GM18526 (cell line): ENCODE measurements around the gene SPAST.

ENCODE experiments used
- POLR2A ChIP-seq: IDR thresholded peaks from 3 replicates; pipeline ENCODE4 v1.6.1; 2011; ENCODE audit not compliant: insufficient read length; ENCODE audit errors: extremely low read depth

The SPAST gene, protein sequence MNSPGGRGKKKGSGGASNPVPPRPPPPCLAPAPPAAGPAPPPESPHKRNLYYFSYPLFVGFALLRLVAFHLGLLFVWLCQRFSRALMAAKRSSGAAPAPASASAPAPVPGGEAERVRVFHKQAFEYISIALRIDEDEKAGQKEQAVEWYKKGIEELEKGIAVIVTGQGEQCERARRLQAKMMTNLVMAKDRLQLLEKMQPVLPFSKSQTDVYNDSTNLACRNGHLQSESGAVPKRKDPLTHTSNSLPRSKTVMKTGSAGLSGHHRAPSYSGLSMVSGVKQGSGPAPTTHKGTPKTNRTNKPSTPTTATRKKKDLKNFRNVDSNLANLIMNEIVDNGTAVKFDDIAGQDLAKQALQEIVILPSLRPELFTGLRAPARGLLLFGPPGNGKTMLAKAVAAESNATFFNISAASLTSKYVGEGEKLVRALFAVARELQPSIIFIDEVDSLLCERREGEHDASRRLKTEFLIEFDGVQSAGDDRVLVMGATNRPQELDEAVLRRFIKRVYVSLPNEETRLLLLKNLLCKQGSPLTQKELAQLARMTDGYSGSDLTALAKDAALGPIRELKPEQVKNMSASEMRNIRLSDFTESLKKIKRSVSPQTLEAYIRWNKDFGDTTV

DNA sequence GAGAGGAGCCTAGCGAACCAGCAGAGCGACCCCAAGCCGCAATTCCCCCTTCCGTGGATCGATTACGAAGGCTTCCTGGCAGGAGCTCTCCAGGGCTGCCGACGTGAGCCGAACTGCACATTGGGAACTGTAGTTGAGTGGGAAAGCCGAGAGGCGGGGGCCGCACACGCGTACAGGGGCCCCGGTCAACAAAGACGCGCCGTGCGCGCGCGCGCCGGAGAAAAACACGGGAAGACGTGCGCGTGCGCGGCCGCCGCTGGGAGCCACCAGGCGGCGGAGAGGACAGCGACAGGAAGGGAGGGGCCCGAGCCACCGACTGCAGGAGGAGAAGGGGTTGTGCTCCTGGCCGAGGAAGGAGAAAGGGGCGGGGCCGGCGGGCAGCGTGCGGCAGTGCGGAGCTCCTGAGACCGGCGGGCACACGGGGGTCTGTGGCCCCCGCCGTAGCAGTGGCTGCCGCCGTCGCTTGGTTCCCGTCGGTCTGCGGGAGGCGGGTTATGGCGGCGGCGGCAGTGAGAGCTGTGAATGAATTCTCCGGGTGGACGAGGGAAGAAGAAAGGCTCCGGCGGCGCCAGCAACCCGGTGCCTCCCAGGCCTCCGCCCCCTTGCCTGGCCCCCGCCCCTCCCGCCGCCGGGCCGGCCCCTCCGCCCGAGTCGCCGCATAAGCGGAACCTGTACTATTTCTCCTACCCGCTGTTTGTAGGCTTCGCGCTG lies at the start of gene SPAST:
Gene SPAST (plus strand): TSS at position 247 of the 711 bp plus-strand sequence. CDS start 276 bp downstream, at position 523.
- TF ChIP-seq POLR2A, result peak; percentile 62

DNA sequence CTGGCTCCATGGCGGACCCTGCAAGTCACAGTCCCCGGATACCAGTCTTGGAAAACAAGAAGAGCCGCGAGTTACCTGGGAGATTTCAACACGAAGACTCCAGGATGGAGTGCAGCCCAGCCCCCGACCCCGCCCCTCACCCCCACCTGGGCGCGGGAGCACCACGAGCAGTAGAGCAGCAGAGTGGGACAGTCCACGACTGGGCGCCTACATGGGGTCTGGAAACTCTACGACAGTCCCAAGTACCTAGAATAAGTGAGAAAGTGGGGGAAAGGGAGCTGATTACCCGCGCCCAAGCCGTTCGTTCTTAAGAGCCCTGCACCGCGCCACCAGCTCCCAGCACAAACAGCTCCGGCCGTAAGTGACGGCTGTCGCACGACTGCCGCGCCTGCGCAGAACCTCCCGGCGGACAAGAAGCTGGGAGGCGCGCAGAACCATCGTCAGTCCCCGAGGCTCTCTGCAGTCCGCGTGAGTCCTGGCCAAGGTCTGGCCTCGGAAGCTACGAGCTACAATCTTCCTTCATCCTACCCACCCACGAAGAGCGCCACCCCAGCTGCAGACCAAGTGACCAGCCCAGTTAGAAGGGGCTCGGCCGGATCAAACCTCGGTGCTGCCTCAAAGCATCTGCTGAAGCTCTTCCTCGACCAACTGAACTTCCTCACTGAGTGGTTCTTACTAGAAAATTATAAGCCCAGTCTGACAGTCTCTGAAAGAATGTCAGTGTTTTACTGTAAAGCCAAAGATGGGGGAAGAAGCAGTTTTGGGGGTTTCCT lies 23.7 kb upstream of the SPAST start, which contains the start of gene DPY30:
Gene DPY30 (minus strand): TSS at position 359 of the 773 bp plus-strand sequence. CDS start 349 bp downstream, at position 10.
- TF ChIP-seq POLR2A, result peak; percentile 99

DNA sequence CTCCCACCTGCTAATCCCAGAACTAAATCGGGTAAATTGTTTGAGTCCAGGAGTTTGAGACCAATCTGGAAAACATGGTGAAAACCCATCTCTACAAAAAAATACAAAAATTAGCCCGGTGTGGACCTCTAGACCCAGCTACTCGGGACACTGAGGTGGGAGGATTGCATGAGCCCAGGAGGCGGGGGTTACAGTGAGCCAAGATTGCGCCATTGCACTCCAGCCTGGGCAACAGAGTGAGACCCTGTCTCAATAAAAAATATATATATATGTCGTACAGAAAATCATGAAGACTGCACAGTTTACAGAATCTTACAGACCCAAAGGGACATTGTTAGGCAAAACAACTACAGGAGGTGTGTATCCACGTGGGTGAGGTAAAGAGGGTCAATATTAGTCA lies 19.8 kb upstream of the SPAST start:
- no peak for TF ChIP-seq POLR2A

DNA sequence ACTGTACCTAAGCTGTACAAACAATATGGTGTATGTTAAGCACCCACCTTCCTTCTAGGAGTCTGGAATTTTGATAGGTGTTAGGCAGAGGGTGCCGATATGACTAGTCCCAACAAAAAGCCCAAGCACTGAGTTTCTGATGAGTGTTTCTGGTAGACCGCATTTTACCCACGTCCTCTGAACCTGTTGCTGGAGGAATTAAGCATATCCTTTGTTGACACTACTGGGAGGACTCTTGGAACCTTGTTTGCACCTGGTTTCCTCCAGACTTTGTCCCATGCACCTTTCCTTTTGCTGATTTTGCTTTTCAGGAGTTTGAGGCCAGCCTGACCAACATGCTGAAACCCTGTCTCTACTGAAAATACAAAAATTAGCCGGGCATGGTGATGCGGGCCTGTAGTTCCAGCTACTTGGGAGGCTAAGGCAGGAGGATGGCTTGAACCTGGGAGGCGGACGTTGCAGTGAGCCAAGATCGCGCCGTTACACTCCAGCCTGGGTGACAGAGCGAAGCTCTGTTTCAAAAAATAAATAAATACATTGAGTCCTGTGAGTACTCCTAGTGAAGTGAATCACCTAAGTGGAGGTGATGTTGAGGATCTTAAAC lies 11.4 kb upstream of the SPAST start:
- TF ChIP-seq POLR2A, result no peak

DNA sequence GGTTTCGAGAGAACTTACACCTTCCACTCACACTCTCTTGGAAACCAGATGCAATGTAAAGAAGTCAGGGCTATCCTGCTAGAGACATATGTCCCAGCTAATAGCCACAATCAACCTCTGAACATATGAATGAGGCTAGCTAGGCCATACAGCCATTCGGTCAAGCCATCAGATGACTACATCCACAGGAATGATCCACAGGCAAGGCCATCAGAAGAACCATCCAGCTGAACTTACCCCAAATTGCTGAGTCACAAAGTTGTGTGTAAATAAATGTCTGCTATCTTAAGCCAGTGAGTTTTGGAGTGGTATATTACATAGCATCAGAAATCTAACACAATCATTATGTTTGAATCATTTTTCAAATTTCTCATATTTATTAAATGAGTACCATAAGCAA lies 5.2 kb upstream of the SPAST start:
- no peak for TF ChIP-seq POLR2A

DNA sequence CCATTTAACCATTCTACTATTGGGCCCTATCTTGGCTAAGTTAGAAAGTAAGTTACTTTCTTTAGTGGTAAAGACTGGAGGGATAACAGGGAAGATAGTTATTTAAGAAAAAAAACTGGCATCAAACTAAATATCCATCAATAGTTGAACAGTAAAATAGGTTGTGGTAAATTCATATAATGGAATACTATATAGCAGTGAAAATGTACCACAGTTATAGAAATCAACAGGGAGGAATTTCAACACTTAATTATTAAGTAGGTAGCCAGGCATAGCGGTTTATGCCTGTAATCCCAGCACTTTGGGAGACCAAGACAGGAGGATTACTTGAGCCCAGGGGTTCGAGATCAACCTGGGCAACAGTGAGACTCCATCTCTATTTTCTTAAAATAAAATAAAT lies 3.1 kb upstream of the SPAST start:
- TF ChIP-seq POLR2A, result no peak

DNA sequence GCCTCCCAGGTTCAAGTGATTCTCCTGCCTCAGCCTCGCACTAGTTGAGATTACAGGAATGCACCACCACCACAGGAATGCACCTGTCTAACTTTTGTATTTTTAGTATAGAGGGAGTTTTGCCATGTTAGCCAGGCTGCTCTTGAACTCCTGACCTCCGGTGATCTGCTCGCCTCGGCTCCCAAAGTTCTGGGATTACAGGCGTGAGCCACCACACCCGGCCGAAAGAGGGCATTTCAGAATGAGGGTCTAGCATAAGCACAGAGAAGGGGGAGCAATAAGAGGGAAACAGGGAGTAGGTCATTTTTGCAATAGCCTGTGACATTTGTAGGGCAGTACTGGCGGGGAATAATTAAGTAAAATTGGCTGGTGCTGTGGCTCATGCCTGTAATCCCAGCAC lies 1.9 kb upstream of the SPAST start:
- no peak for TF ChIP-seq POLR2A

DNA sequence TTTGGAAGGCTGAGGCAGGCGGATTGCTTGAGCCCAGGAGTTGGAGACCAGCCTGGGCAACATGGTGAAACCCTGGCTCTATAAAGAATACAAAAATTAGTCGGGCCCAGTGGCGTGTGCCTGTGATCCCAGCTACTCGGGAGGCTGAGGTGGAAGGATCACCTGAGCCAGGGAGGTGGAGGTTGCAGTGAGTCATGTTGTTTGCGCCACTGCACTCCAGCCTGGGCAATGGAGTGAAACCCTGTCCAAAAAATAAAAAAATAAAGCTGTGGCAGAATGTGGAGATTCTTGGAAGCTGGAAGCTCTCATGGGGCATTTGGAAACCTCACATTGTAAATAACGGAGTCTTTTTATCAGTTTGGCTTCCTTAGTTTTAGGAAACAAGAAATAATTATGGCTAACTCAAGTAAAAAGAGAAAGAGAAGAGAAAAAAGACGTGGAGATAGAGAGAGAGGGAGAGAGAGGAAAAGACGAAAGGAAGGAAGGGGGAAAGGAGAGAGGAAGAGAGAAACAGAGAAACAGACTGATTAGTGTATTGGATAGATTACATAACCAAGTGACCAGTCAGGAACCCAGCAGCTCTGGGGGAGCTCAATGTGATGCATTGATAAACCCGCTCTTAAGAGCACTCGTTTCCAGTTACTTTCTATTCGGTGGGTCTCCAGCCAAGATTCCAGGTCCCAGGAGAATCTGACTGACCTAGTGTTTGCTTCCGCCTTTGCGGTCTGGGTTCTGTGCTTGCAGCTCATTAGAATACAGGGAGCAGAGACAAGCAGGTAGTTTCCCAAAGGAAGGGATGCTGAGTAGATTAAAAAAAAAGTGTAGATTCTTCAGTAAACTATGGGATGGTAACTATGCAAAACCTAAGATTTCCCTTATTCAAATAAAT lies 1.1 kb upstream of the SPAST start:
- TF ChIP-seq POLR2A, result no peak

DNA sequence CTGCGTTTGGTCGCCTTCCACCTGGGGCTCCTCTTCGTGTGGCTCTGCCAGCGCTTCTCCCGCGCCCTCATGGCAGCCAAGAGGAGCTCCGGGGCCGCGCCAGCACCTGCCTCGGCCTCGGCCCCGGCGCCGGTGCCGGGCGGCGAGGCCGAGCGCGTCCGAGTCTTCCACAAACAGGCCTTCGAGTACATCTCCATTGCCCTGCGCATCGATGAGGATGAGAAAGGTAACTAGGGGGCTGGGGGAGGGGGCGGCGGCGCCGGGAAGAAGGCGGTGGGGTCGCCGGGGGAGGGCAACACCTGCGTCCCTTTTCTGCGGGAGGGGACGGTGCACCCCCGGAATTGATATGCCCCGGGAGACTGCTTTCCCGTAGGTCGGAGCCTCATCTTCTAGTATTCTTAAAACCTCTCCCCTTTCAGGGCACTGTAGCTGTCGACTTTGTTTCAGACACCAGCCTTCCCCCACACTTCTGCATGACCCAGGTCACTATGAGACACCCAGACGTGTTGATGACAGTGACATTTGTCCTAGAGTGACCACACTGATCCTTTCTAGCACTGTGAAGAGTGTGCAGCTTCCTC lies 755 bp downstream of the SPAST start:
- no peak for TF ChIP-seq POLR2A

DNA sequence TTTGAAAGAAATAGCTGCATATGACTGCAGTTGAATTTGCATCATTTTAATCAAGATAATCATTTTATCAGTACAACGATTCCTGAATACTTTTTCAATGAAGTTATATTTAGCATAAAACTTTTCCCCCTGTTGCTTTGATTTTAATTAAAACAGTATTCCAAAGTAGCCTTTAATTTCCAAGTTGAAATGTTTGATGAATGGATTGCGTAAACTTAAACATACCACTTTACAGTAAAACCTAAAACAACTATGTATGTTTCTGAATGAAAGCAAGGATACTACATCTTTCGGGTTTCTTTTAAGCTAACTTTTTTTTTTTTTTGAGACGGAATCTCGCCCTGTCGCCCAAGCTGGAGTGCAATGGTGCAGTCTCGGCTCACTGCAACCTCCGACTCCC lies 1.4 kb downstream of the SPAST start:
- TF ChIP-seq POLR2A, result no peak

DNA sequence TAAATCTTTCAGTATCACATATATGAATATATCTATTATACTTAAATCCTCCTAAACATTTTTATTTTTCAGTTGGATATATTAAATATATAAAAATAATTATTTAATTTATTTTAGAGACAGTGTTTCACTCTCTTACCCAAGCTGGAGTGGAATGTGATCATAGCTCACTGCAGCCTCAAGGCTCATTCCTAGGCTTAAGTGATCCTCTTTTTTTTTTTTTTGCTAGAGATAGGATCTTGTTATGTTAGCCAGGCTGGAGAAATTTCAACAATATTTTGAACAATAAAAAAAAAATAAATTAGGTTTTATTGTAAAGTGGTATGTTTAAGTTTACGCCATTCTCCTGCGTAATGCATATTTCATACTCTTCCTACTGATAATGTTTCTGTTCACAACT lies 4.2 kb downstream of the SPAST start:
- TF ChIP-seq POLR2A, result no peak

DNA sequence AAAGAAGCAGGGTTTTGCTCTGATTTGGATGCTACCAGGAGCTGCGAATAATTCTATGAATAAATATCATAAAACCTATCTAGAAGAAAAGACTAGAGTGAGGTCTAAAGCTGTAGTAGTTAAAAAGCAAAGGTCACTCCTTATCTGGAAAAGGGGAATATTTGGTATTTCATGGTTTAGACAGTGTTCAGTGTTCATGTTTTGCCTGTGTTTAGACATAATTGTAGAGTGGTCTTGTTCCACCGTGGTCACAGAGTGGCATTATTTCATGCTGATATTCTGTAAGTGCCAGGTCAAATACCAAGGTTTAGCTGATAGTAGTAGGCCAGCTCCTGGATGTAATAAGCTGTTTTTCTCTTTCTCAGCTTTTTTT lies 10.8 kb downstream of the SPAST start:
- no peak for TF ChIP-seq POLR2A

DNA sequence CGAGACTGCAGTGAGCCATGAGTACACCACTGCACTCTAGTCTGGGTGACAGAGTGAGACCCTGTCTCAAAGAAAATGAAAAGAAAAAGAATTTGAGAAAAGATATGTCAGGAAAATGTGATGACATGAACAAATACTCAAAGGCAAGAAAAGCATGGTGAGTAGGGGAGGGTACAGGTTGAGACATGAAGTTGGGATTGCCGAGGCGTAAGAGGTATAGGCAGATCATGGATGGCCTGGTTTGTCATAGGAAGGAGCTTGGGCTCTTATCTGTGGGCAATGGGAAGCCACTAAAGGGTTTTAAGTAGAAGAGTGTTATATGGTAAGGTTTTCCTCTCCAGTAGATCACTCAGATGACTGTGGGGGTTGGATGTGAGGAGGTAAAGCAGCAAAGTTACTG lies 32.3 kb downstream of the SPAST start:
- no peak for TF ChIP-seq POLR2A
